GM21367 (cell line): ENCODE results near the gene ZSCAN21.
"Not testable (repeated sequence)": the region's sequence is repeated elsewhere in the genome, so short reads cannot be mapped to it uniquely, and the experiment has no call there.

Experiments used
- ATAC-seq: cut with Tn5 transposase; IDR thresholded peaks from one replicate; pipeline ENCODE4 v1.9.1; 2021; ENCODE audit not compliant: unreplicated experiment

Gene ZSCAN21

DNA sequence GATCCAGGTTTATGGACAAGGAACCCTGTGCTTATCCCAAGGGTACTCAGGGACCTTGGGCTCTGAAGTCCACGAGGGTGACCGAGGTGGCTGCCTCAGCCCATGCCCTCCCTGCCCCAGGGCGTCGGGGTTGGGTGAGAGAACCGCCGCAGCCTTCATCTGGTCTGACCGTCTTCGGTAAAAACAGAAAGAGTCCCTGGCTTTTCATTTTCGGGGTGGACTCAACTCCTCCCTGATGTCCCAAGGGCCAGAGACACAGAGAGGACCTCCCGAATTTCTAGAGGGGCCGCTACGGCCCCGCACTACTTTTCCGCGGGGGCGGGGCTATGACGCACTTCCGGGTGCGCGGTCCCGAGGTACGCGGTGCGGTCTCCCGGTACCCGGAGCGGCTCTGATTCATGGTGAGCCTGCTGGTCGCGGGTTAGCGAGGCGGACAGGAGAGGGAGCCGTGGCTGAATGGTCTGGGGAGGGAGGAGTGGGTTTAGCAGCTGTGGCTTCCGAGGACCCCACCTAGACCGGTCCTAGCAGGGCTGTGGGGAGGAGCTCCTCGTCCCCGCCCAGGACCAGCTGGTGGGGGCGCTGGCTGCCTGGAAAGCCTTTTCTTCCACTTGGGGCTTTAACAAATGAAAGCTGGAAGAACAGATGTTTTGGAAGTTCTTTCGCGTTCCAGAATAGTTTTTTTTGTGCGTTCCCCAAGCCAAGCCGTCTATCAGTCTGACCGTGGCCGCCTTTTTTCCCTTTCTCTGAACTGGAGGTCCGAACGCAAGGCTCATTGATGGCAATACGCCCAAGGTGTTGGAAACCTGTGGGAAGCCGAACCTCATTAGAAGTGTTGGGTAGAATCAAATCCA, at the start of gene ZSCAN21:
ZSCAN21 (plus strand) TSS at position 334 of the 851 bp plus-strand sequence. CDS start 7,233 bp downstream, outside the sequence.
- ATAC-seq: peak; percentile 79

DNA sequence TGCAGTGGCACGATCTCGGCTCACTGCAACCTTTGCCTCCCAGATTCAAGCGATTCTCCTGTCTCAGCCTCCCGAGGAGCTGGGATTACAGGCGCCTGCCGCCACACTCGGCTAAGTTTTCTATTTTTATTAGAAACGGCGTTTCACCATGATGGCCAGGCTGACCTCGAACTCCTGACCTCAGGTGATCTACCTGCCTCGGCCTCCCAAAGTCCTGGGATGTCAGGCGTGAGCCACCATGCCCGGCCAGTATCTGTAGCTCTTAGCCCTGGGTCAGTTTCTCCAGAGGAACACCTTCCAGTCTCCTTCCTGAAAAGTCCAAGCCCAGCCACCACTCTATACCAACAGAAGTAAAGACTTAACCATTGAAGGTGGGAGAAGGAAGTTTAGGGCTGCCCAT, 49.3 kb upstream of the ZSCAN21 start:
- no peak for ATAC-seq

DNA sequence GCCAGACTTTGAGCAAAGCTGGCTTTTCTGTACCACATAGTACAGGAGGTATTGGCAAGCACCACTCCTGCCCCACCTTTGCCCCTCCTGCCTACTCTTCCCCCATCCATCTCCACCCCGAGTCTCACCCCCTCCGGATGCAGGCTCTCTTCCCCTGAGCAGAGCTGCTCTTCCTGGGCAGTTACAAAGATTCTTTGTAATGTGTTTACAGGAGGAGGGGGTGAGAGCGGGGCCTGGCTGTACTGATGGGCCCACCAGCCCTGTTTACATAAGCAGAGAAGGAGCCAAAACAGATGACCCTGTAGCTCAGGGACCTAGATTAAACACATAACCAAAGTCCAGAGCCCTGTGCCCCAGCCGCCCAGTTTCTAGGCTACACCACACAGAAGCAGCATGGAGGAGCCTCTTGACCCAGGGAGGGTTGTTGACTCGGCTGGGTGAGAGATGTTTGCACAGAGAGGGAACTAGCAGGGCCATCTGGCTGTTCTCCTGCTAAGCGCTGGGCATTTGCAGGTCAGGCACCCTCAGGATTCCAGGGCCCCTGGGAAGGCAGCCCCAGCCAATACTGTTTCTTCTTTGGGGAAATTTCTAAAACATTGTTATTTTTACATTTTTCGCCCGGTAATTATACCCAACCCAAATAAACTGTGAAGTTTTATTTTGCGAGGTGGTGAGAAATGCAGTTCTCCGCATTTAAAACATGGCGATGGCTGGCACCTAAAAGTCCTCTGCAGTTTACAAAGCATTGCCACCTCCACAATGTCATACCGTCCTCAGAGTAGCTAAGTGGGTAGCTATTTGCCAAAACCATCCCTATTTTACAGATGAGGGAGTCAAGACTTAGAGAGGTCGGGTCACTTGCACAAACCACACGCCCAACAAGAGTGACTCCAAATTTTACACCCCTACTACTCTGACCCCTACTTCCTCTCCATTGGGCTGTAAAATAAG, 45.6 kb upstream of the ZSCAN21 start:
- no peak for ATAC-seq

DNA sequence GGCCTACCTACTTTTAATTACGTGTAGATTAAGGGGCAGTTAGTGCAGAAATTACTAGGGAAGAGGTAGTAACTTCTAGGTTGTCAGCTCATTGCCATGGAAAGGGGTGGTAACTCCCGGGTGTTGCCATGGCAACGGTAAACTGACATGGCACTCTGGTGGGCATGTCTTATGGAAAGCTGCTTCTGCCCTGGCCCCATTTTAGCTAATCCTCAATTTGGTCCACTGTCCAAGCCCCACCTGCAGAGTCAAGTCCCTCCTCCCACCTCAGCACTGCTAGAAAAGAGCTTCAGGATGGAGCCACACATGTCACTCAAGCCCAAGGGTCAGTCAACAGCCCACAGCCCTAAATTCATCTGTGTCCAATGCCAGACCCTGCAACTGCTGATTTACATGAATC, 41.7 kb upstream of the ZSCAN21 start:
- ATAC-seq: no peak

DNA sequence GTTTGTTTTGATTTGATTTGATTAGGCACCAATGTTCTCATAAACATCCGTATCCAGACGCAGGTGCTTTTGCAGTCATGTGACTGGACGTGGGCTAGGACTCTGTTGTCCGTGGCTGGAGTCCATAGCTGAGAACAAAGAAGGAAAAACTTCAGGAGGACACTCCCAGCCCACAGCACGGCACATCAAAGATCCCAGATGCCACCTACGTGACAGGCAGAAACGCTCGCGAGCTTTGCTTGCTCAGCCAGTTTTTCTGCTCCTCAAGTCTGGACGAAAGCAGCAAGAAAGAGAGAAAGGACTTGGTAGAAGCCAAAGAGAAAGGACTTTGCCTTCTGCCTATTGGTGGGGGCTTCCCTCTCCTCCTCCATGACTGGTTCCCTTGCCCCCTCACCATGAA, 41.0 kb upstream of the ZSCAN21 start:
- ATAC-seq: no peak

DNA sequence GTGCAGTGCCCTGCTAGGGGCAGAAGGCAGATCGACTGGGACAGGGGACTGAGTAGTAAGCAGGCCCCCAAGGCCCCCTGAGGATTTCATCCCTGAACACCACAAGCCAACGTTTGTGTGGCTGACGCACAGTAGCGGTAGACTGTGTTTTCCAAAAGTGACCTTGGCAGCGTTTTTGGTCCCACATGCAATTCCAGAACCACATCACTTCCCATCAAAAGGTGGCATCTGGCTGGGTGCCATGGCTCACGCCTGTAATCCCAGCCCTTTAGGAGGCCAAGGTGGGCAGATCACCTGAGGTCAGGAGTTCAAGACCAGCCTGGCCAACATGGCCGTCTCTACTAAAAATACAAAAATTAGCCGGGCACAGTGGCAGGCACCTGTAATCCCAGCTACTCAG, 39.6 kb upstream of the ZSCAN21 start:
- ATAC-seq: not testable (repeated sequence)

DNA sequence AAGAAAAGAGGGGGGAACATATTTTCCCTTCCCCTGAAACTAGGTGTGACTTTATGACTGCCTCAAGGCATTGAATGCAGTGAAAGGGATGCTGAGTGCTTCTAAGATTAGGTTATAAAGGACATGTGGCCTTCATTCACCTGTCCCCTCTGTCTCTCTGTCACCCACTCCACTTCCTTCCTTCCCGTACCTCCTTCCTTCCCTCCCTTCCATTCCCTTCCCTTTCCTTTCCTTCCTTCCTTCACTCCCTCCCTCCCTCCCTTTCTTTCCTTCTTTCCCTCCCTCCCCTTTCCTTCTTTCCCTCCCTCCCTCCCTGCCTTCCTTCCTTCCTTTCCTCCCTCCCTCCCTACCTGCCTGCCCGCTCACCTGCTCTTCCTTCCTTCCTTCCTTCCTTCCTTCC, 38.7 kb upstream of the ZSCAN21 start:
- ATAC-seq: no peak

DNA sequence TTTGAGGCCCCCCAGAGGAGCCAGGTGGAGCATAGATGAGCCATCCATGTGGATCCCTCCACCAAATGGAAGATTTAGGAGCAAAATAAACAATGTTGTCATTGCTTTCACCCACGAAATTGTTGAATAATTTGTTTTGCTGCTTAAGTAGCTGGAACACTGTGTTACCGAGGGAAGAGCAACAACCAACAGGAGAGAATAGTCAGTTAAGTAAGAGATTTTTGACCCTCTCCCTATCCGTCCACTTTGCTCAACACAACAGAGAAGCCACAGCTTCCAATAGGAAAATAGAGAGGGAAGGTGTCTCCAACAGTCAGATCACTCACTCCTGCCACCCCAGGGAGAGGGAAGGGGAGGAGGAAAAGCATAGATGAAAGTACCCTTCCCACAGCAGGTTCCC, 38.1 kb upstream of the ZSCAN21 start:
- no peak for ATAC-seq

DNA sequence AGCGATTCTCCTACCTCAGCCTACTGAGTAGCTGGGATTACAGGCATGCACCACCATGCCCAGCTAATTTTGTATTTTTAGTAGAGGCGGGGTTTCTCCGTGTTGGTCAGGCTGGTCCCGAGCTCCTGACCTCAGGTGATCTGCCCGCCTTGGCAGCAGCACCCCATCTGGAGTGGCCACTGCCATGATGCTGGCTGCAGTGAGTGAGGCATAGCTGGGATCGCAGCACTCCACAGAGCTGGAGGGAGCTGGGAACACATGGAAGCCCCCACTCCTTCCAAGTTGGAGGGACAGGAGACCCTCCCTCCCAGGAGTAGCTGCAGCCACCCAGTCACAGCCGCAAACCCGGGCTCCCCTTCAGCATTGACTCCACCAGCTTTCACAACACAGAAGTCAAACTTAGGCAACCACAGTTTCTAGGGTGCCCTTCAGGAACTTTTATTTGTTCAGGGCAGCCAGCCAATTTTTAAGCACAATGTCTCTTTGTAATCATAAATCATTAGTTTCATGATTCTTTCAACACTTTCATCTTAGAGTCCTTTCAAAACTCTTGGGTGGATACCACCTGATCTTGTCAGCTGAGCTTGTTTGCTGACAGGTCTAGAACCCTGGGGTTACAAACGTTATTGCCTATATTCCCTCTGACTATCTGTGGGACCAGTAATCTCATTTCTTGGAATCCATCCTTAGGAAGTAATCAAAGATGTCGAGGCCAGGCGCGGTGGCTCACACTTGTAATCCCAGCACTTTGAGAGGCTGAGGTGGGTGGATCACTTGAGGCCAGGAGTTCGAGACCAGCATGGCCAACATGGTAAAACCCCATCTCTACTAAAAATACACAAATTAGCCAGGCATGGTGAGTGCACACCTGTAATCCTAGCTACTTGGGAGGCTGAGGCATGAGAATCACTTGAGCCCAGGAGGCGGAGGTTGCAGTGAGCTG, 36.9 kb upstream of the ZSCAN21 start:
- not testable (repeated sequence) for ATAC-seq

DNA sequence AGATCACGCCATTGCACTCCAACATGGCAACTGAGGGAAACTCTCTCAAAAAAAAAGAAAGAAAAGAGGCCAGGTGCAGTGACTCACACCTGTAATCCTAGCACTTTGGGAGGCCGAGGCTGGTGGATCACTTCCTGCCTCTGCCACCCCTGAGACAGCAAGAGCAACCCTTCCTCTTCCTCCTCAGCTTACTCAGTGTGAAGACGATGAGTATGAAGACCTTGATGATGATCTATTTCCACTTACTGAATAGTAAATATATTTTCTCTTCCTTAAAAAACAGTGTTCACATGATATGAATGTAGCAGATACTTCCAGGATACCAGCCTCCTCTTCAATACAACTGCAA, 36.3 kb upstream of the ZSCAN21 start:
- ATAC-seq: no peak

DNA sequence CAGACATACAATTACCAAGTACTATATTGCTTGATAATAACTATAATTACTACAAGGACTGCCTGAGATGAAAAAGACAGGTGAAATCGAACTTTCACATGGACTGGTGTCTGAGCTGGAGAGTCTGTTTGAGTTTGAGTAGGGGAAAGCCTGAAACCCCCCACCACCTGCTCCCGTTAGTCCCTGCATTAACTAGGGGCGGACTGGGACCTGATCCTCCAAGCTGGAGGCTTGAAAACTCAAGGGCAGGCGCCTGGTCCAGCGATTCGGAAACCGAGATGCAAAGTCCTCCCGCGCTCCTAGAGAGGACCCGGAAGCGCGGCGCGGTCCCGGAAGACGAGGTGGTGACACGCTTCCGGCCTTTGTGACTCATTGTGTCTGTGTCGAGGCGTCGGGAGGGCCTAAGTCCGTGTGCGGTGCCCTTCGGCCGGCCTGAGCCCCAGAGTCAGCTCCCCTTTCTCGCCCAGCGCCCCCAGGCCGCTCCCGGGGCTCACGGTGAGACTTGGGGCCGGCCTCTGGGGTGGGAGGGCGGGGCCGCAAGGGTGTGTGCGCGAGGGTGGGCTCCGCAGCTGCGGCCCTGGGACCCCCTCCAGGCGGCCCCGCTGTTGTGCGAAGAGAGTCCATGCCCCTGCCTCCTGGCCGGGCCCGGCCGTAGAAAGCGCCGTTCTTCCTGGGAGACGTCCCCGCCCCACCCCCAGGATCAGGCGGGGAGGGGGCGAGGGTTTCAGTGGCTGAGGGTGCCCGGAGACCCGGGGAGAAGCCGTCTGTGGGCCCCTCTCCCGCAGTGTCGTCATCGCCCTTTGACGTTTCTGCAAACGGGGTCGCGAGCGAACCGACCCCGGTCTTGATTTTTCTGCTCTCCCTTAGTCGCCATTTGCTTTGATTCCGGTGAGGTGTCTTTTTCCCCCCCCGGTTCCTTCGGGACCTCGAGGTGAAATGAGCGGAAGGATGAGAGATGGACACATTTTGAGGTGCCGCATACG, 34.1 kb upstream of the ZSCAN21 start, which contains the start of gene ZKSCAN1:
ZKSCAN1 (plus strand) TSS at position 365 of the 983 bp plus-strand sequence. CDS start 7,911 bp downstream, outside the sequence.
- ATAC-seq: peak; percentile 89

DNA sequence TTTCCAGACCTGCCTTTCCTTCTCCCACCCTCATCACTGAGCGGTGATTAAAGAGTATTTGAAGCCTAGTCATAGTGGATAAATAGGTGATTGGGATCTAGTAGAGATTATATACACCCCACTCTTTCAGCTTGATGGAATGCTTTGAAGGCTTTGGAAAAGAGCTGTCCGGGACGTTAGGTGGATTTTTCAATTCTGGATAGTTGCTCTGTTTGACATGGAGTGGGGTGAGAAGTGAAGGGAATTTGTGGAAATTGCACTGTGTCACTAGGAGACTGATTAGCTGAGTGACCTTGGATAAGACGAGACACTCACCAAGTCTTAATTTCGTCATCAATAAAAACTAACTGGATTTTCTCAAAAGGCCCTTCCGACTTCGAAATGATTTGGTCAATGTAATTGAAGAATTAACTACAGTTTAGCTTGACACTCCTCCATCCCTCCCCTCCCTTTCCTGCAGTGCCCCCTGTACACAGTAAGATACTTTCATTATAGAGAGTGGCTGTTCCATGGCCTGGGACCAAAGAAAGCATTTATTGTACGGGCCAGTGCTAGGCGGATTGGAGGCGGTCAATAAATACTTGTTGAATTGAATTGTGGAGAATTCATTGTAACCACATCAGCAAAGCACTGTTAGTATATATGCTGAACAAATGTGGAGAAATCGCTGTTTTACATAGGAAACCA, 33.2 kb upstream of the ZSCAN21 start:
- ATAC-seq: no peak

DNA sequence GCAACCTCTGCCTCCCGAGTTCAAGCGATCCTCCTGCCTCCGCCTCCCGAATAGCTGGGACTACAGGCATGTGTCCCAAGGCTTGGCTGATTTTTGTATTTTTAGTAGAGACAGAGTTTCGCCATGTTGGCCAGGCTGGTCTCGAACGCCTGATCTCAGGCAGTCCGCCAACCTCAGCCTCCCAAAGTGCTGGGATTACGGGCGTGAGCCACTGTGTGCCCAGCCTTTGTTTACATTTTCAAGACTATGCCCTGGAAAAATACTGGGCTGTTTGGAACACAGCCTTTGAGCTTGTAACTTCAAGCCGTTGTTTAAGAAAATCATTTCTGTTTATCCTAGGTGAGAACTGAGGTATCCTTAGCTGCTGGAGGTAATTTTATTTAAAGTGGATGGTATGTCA, 32.3 kb upstream of the ZSCAN21 start:
- ATAC-seq: no peak

DNA sequence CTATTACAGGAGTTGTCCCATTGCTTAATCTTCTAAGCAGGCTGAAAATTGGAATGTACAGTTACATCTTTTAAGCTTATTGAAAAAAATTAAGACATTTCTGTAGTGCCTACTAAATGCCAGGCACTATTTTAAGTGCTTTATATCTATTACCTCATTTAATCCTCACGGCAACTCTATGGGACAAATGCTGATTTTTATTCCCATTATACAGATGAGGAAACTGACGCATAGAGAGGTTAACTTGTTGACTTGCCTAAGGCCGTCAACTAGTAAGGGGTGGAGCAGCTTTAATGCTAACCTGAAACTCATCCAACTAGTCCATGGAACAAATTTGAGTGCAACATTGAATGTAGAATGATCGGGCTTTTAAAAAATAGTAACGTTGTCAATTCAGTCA, 31.7 kb upstream of the ZSCAN21 start:
- ATAC-seq: no peak

DNA sequence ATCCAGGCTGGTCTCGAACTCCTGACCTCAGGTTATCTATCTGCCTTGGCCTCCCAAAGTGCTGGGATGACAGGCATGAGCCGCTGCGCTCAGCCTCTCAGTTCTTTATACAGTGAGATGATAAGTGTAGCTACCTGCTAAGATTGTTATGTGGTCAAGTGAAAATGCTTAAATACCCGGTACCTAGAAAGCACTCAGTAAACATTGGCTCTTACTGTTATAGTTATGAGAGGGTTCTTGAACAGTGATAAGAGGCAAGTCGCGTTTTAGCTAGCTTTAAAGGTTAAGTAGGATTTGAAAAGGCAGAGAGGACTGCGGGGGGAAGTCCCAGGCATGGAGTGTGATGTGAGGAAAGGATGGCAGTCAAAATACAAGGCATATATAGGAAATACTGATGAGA, 29.7 kb upstream of the ZSCAN21 start:
- ATAC-seq: no peak

DNA sequence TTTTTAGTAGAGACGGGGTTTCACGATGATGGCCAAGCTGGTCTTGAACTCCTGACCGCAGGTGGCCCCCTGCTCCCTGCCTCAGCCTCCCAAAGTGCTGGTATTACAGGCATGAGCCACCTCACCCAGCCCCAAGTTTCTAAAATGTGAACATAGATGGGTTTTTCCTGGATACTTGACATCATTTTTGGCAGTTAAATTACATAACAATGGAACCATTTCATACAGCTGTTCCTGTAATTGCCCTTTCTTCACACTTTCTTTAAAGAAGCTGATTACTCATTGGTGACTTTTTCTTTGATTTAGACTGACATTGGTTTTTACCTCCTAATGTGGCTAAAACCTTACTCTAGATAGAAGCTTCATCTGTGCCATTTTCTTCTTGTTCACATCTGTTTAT, 28.3 kb upstream of the ZSCAN21 start:
- ATAC-seq: no peak

DNA sequence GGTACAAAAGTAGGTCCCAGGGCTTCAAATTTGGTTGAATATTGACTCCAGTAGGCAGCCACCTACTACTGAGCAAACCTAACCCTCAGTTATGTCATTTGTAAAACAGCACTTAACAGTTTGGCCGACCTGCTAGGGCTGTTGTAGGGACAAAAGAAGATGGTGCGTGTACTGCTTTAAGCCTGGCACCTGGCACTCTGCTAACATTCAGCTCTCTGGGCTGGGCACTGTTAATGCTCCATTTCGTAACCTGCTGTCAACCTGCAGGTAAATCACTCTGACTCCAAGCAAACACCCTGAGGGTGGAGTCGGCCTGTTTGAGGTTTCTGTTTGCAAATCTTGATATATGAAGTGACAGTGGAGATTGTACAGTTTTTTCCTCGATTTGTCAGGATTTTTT, 27.0 kb upstream of the ZSCAN21 start:
- no peak for ATAC-seq

DNA sequence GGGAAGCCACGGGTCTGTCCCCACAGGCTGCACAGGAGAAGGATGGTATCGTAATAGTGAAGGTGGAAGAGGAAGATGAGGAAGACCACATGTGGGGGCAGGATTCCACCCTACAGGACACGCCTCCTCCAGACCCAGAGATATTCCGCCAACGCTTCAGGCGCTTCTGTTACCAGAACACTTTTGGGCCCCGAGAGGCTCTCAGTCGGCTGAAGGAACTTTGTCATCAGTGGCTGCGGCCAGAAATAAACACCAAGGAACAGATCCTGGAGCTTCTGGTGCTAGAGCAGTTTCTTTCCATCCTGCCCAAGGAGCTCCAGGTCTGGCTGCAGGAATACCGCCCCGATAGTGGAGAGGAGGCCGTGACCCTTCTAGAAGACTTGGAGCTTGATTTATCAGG, 26.0 kb upstream of the ZSCAN21 start:
- no peak for ATAC-seq

DNA sequence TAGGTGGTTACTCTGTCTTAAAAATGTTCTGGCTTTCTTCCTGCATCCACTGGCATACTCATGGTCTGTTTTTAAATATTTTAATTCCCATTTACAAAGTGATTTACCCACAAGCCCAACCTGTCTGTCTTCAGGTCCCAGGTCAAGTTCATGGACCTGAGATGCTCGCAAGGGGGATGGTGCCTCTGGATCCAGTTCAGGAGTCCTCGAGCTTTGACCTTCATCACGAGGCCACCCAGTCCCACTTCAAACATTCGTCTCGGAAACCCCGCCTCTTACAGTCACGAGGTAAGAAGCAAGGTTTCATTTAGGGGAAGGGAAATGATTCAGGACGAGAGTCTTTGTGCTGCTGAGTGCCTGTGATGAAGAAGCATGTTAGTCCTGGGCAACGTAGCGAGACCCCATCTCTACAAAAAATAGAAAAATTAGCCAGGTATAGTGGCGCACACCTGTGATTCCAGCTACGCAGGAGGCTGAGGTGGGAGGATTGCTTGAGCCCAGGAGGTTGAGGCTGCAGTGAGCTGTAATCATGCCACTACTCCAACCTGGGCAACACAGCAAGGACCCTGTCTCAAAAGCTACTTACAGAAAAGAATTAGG, 25.5 kb upstream of the ZSCAN21 start:
- ATAC-seq: no peak
